GM21381 (cell line): Measurements from ENCODE around the gene EDEM3.

Experiments used
- ATAC-seq: cut with Tn5 transposase; IDR thresholded peaks from one replicate; pipeline ENCODE4 v1.9.1; 2021; ENCODE audit warnings: mild to moderate bottlenecking, moderate library complexity; ENCODE audit not compliant: unreplicated experiment

EDEM3 gene

GRCh38 chr1:184640505-184640904 lies 114.2 kb downstream of the EDEM3 start:
- ATAC-seq = no peak
